Erythroblast (primary cell): ENCODE measurements around the gene UQCR11.

Experiments used
- GATA1 ChIP-seq: IDR thresholded peaks from 2 replicates; pipeline ENCODE4 v1.6.1; 2011; ENCODE audit warnings: low read depth, mild to moderate bottlenecking, control low read depth, low read length, moderate library complexity
- POLR2A ChIP-seq: IDR thresholded peaks from 2 replicates; pipeline ENCODE4 v1.6.1; 2011; ENCODE audit warnings: mild to moderate bottlenecking, low read length

DNA sequence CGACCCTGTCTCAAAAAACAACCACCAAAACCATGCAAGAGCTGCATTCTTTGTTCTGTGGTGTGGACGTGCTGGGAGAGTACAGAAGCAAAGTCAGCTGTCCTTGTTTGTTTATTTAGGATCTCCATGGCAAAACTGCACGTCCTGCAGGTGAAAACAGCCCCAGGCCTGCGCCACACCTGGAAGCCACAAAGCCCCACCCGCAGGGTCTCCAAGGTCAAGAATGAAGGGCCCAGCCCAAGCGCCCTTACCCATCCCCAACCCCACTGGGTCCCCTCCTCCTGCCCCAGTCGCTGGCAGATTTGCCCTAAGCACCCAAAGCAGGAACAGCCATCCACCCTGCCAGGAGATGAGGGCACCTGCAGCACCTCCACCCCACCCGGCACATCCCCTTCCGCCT lies 23.1 kb downstream of the UQCR11 start:
- TF ChIP-seq POLR2A (no peak), GATA1 (no peak)
